Measurements from ENCODE around the gene ADAT3.

DNA sequence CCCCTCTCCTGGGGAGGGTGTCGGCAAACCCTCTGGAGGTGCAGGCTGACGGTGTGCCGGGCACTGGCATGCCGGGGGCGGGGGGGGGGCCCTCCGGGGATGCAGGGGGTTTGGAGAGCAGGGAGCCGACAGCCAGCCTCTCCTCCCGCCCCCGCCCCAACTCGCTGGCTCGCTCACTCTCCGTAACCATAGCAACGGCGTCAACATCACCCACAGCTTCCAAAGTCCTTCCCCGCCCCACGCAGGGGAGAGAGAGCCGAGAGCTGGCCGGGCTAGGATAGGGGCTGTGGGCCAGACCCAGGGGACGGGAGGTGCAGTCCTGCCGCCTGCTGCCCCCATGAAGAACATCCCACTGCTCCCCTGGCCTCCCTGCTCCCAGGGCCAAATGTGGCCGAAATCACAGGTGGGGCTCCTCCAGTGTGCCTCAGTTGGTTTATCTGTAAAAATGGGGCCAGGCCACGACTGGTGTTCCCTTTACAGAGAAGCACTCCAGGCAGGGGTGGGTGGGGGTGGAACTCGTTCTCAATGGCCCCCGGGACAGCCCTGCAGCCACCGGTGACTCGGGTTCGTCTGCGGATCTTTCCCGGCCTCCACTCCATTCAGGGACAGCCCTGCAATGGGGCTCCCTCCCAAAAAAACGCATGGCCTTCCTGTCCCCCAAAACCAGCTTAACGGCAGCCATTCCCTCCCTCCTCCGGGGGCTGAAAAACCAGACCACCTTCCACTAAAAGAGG is 45.0 kb upstream of the ADAT3 start:
- TF ChIP-seq, protein P1, sequence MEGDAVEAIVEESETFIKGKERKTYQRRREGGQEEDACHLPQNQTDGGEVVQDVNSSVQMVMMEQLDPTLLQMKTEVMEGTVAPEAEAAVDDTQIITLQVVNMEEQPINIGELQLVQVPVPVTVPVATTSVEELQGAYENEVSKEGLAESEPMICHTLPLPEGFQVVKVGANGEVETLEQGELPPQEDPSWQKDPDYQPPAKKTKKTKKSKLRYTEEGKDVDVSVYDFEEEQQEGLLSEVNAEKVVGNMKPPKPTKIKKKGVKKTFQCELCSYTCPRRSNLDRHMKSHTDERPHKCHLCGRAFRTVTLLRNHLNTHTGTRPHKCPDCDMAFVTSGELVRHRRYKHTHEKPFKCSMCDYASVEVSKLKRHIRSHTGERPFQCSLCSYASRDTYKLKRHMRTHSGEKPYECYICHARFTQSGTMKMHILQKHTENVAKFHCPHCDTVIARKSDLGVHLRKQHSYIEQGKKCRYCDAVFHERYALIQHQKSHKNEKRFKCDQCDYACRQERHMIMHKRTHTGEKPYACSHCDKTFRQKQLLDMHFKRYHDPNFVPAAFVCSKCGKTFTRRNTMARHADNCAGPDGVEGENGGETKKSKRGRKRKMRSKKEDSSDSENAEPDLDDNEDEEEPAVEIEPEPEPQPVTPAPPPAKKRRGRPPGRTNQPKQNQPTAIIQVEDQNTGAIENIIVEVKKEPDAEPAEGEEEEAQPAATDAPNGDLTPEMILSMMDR (IDR thresholded peaks at IDR 0.05; ENCODE audit: low read depth, low read length, poor library complexity, severe bottlenecking) = no peak
- TF ChIP-seq EZH2phosphoT487 (IDR thresholded peaks at IDR 0.05; ENCODE audit: borderline replicate concordance, low read length) = no peak
